Loucy (cell line): ENCODE measurements around the gene DNAI4.
A peak's percentile ranks its signal among the peaks of the same experiment; 100 is the strongest.

Experiments
- H2AFZ ChIP-seq: fragments of 200-600 bp; sonication (generic); 2 replicates; pipeline ENCODE4 v1.6.0; 2016; ENCODE audit warnings: antibody characterized with exemption, mild to moderate bottlenecking, low read length, moderate library complexity
- H3F3A ChIP-seq: fragments of 200-600 bp; 2 replicates; pipeline ENCODE4 v1.6.0; 2016; ENCODE audit warnings: antibody characterized with exemption, low read depth, mild to moderate bottlenecking
- H3K27me3 ChIP-seq: fragments of 200-600 bp; sonication (generic); 2 replicates; pipeline ENCODE4 v1.6.1; 2014; ENCODE audit warnings: low read length, mild to moderate bottlenecking; ENCODE audit not compliant: insufficient read depth, poor library complexity, severe bottlenecking
- H3K36me3 ChIP-seq: fragments of 200-600 bp; sonication (generic); 2 replicates; pipeline ENCODE4 v1.6.1; 2016; ENCODE audit warnings: low read length; ENCODE audit not compliant: insufficient read depth
- H3K4me1 ChIP-seq: fragments of 200-600 bp; sonication (generic); 2 replicates; pipeline ENCODE4 v1.5.1; 2014; ENCODE audit warnings: low read length, mild to moderate bottlenecking; ENCODE audit not compliant: insufficient read depth, poor library complexity, severe bottlenecking
- H3K4me2 ChIP-seq: fragments of 200-600 bp; sonication (generic); 2 replicates; pipeline ENCODE4 v1.6.0; 2014; ENCODE audit warnings: antibody characterized with exemption, low read length, low read depth, mild to moderate bottlenecking; ENCODE audit not compliant: poor library complexity, severe bottlenecking
- H3K4me3 ChIP-seq: fragments of 200-600 bp; sonication (generic); 2 replicates; pipeline ENCODE4 v1.5.1; 2014; ENCODE audit warnings: low read length, mild to moderate bottlenecking, mixed read lengths; ENCODE audit not compliant: poor library complexity, severe bottlenecking
- H3K79me2 ChIP-seq: fragments of 200-600 bp; sonication (generic); 2 replicates; pipeline ENCODE4 v1.6.1; 2014; ENCODE audit warnings: low read length; ENCODE audit not compliant: insufficient read depth
- H3K9ac ChIP-seq: fragments of 200-600 bp; sonication (generic); 2 replicates; pipeline ENCODE4 v1.6.0; 2014; ENCODE audit warnings: mild to moderate bottlenecking, low read depth, low read length, moderate library complexity; ENCODE audit not compliant: poor library complexity, severe bottlenecking
- H3K9me2 ChIP-seq: fragments of 200-600 bp; sonication (generic); replicated peaks from 2 replicates; pipeline ENCODE4 v1.6.1; 2016; ENCODE audit warnings: low read depth, low read length, mixed read lengths
- H3K9me3 ChIP-seq: fragments of 200-600 bp; sonication (generic); 2 replicates; pipeline ENCODE4 v1.6.1; 2014; ENCODE audit warnings: mild to moderate bottlenecking, antibody characterized with exemption, low read length, low read depth; ENCODE audit not compliant: insufficient read depth
- H4K20me1 ChIP-seq: fragments of 200-600 bp; sonication (generic); 2 replicates; pipeline ENCODE4 v1.6.0; 2014; ENCODE audit warnings: antibody characterized with exemption, low read length, mild to moderate bottlenecking; ENCODE audit not compliant: insufficient read depth, poor library complexity, severe bottlenecking
- CTCF ChIP-seq: fragments of 200-600 bp; sonication (generic); conservative IDR thresholded peaks from 2 replicates; pipeline ENCODE4 v1.5.1; 2014; ENCODE audit warnings: mild to moderate bottlenecking, antibody characterized with exemption, low read length
- EZH2phosphoT487 ChIP-seq: fragments of 200-600 bp; IDR thresholded peaks from 2 replicates; pipeline ENCODE4 v1.6.1; 2018; ENCODE audit warnings: antibody characterized with exemption, mild to moderate bottlenecking, moderate library complexity, borderline replicate concordance

DNAI4 gene

GRCh38 chr1:66867501-66867900 lies 57.2 kb downstream of the DNAI4 start:
- no peaks in the 10 kb centered on the region for H3K27me3 ChIP-seq
- H4K20me1 ChIP-seq, result no peaks in the 10 kb centered on the region
- no peaks in the 10 kb centered on the region for H3F3A ChIP-seq
- no peak overlapping the region for H3K9ac ChIP-seq
- no peaks in the 10 kb centered on the region for H3K9me3 ChIP-seq
- H3K79me2 ChIP-seq, result no peaks in the 10 kb centered on the region
- no peak overlapping the region for H3K4me3 ChIP-seq
- H3K36me3 ChIP-seq, result no peaks in the 10 kb centered on the region
- TF ChIP-seq EZH2phosphoT487 (no peak), CTCF (no peak)
- H3K9me2 ChIP-seq, result no peaks in the 10 kb centered on the region
- H3K4me2 ChIP-seq, result no peak overlapping the region
- no peaks in the 10 kb centered on the region for H3K4me1 ChIP-seq
- H2AFZ ChIP-seq, result no peak overlapping the region

- TF ChIP-seq CTCF, result no peak
- Histone ChIP-seq H3K4me2 (no peak overlapping the region), H3K9ac (no peak overlapping the region), H3K79me2 (no peaks in the 10 kb centered on the region), H3K9me2 (no peaks in the 10 kb centered on the region), H3K4me3 (no peak overlapping the region), H3K36me3 (no peaks in the 10 kb centered on the region), H3K4me1 (peaks cover 6% of the 10 kb centered on the region), H3K27me3 (no peaks in the 10 kb centered on the region), H2AFZ (no peak overlapping the region), H3F3A (no peaks in the 10 kb centered on the region), H4K20me1 (no peaks in the 10 kb centered on the region), H3K9me3 (no peaks in the 10 kb centered on the region)
Measured at GRCh38 chr1:66860529-66860928, 64.1 kb downstream of the DNAI4 start.

GRCh38 chr1:66853379-66853778 lies 71.3 kb downstream of the DNAI4 start:
- Histone ChIP-seq H3K4me2 (no peak overlapping the region), H3K4me3 (no peak overlapping the region), H3K27me3 (no peaks in the 10 kb centered on the region), H2AFZ (peak overlapping the region; percentile 17; the same call in 1 of the 2 replicates), H3K9me2 (no peaks in the 10 kb centered on the region), H3K79me2 (no peaks in the 10 kb centered on the region), H3F3A (no peaks in the 10 kb centered on the region), H4K20me1 (no peaks in the 10 kb centered on the region), H3K4me1 (no peaks in the 10 kb centered on the region), H3K9ac (no peak overlapping the region), H3K9me3 (peaks cover 6% of the 10 kb centered on the region; the same call in 1 of the 2 replicates), H3K36me3 (no peaks in the 10 kb centered on the region)
- no peak for TF ChIP-seq EZH2phosphoT487
- TF ChIP-seq CTCF, result no peak
